ENCODE results near the gene MYOCD.

The MYOCD gene

DNA sequence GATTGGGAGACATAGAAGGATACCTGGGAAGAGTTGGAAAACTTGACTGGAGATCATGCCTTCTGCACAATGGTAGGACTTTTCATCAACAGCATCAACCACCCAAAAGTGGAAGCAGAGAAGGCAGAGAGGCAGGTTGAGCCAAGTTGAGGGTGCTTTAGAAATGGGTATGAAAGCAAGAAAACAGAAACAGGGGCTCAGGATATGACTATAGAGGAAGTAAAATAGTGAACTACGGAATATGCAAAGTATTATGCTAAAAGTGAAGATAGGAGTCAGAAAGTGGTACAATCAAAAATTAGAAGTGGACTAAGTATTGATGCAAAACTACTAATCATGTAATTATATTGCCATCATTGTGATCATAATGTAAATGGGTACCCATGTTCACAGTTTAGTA is 107.5 kb downstream of the MYOCD start:
- DNase-seq: no peak

DNA sequence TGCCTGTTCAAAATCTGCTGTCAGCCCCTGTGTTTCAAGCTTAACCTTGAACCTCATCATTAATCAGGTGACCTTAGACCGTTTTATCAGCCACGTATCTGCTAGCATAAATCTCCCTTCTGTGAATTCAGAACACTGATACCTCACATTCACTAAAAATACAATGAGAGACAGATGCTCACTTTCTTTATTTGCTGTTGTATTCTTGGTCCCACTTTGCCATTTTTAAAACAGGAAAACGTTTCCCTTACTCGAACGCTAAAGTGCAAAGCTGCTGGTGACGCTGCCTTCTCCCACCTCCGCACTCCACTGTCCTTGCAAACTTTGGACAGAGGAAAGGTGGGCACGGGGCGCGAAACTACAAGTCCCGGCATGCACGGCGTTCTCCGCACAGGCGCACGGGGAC is 123.4 kb downstream of the MYOCD start:
- no peak for DNase-seq

DNA sequence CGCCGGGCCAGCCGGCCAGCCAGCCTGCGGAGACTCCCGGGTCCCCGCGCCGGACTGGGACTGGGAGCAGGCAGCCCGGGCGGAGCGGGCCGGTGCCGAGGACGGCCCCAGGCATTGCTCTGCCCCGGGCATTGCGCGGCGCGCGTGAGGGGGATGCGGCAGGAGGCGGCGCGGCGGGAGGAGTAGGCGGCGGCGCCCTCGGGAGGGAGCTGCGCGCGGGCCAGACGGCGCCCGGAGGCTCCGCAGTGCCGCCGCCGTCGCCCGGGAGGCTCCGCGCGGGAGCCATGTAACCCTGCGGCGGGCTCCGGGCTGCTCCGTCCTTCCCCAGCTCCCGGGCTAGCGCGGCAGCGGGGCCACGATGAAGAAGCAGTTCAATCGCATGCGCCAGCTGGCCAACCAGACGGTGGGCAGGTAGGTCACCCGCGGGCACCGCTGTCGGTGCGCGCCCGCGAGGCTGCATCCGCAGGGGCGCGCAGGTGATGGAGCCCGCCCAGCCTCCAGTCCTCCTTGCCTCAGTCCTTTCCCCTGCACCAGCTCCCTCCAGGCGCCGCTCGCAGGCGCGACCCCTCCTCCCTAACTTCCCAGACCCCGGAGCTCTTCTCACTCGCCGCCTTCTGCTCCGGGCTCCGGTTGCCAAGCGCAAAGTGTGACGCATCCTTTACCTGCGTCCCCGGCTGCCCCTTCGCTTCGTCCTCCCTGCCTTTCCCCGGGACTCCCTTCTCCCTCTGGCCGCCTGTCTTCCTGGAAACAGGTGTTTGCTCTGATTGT is 124.0 kb downstream of the MYOCD start, which contains the start of gene ARHGAP44:
ARHGAP44 (plus strand) TSS at position 18 of the 768 bp plus-strand sequence; CDS start at position 359, 341 bp downstream.
- peak; percentile 44 for DNase-seq

DNA sequence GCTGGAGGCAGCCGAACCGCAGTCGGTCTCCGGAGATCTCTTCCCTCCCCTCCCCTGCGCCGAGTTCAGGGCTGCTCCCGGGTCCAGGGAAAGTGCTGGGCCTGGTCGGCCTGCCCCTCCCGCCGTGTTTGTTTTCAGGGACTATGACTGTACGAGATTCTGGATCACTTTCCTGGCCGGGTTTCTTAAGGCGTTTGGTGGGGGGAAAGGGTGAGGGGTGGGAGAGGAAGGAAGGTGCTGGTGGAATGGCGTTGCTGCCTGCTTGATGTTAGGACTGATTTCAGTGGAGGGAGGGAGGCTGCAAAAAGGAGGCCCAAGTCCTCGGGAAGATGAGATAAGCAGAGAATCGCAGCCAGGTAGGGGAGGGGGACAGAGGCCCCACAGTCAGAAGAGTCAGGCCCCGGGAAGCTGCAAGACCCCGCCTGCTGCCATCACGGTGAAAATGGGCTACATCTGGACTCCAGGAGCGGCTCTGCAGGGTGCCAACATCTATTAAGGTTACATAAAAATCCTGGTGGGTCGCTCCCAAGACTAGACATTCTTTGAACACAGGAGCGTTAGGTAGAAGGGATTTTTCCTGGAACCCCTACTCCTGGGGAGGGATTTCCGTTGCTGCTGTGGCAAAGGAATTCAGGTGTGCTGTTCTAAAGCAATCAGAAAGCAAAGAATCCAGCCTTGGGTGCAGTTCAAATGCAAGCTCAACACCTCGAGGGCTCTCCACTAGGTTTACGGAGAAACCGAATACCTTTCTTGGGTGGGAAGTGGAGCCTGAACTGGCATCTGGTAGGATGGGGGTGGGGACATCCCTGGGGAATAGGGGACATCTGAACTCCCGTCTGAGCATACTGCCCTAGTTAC is 124.8 kb downstream of the MYOCD start:
- DNase-seq: no peak

DNA sequence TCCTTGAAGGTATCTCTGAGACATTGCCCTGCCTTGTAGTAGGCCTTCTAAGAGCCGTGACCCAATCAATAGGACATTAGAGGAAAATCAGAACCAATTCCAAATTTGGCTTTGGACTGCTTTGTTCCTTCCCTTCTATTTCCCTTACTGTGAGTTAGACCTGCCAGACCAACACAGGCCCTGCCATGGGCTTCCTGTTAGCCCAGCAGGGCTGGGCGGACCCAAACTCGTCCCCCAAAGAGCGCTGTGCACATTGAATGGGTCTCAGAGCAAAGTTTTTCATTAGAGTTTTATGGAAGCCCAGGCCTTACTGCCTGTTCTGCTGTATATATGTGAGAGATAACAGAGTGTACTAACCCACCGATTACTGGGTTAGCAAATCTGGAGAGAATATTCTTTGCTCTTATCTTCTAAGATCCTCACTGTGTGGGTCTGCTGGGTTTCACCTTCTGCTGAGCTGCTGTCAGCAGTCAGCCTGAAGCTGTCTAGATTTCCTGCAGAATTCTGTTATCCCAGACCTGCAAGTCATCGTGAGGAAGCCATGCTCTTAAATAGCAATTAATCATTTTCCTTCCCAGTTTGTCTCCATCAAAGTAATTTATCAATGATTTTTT is 129.3 kb downstream of the MYOCD start:
- DNase-seq: no peak

DNA sequence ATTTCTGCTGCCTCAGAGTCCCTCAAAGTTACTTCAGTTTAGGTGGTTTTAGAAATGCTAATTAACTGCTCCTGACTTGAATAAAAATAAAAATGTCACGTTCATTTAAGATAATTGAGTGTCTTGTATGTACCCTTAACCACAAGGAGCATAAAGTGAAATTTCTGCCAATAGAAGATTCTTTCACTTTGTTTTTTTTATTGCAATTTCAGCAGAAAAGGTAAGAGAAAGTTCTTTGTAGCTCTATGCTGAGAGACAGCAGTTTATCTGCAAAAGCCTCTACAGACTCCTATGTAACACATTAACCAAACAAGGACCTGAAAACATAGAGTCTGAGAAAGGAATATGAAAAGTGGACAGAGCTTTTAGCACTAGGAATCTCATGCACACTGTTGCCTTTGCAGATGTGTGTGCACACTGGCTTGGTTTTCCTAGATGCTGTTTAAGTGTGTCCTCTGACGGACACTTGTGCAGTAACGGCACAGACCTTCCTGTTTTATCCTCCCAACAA is 135.2 kb downstream of the MYOCD start:
- no peak for DNase-seq

DNA sequence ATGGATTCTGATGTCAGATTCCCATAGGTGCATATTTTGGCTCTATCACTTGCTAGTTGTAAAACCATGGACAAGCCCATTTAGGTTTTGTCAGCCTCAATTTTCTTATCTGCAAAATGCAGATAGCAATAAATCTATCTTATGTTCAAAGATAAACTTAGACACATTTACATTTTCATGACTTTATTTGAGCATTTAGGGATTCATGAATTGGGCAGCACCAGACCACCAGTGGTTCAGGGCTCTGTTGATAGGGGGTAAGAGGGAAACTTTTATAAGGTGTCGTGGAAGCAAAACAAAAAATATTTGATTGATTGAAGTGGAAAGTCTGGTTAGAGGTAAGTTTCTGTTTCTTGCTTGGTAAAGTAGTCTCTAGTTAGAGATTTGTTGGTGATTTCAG is 140.9 kb downstream of the MYOCD start:
- DNase-seq: no peak

DNA sequence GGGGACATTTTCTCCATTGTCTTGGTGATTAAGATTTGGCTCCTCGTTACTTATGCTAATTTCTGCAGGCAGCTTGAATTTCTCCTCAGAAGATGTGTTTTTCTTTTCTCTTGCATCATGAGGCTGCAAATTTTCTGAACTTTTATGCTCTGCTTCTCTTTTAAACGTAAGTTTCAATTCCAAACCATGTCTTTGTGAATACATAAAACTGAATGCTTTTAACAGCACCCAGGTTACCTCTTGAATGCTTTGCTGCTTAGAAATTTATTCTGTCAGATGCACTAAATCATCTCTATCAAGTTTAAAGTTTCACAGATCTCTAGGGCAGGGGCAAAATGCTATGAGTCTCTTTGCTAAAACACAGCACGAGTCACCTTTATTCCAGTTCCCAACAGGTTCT is 143.0 kb downstream of the MYOCD start:
- DNase-seq: no peak

DNA sequence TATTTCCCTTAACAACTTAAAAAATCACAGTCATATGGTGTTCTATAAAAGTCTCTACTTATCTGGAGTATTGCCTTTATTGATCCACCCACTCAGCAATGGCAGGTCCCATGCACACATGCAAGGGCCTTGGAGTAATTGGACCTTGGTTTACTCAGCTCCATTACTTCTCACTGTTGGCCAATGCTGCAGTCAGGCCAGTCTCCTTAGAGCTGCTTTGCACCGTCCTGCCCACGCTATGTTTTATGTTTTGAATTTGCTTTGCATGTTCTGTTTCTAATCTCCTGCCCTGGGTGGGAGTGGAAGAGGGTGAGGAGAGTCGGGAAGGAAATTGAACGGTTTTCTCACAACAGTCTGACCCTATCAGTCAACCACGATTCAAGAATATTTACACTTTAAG is 147.2 kb downstream of the MYOCD start:
- no peak for DNase-seq

DNA sequence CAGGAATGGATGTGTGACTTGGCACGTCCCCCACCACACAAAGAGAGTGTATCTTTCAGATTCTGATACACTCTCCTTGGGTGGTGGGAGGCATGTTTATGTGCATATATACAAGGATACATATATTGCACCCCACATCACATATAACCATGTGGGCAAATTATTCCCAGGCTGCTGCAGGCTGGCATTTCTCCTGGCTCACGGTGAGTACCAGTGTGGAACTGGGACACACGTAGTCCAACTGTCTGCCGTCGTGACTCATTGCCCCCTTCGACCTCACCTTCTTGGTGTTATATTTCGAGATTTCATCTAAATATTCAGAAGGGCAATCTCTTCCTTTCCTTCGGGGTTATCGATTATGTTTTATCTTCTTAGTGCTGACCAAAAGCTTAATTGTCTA is 148.0 kb downstream of the MYOCD start:
- no peak for DNase-seq

DNA sequence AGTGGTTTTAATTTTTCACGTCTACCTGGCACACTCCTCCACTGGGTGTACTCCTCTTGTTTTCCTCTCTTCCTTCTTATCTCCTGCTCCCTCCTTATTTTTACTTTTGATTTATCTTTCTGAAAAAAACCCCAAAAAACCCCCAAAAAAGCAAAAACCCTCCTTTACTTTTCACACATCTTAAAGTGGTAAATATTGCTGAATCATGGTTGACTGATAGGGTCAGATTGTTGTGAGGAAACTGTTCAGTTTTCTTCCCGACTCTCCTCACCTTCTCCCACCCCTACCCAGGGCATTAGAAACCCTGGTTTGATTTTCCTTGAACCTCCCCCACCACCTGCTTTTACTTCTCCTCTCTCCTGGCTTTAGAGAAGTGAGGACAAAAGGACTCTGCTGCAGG is 149.0 kb downstream of the MYOCD start:
- no peak for DNase-seq

DNA sequence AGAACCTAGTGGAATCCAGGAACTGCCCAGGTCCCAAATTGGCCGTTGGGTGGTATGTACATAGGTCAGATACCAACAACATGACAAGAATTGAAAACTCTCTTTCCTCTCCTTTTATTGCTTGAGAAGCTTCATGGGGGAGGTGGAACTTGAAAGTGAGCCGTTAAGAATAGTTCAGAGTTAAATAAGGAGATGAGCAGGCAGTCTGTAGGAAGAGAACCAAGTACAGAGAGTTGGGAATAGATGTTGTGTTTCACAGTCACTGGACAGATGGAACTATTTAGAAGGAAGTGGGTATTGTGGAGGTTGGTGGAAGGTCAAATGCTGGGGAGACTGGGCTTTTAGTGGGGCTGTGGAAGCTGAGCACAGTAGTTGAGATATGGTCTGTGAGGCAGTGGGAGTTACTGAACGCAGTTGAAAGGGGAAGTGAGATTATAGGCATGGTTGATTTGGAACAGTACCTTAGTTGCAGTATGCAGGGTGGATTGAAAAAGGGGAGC is 150.0 kb downstream of the MYOCD start:
- no peak for DNase-seq

Data from activated CD4-positive, alpha-beta T cell treated with anti-CD3 and anti-CD28 coated beads for 48 hours (primary cell).